ENCODE results near the gene DESI2. TPM values are rescaled to one million over a fixed set of nuclear protein-coding genes. Genes with fewer than 3 reads are reported as not detected.

Gene DESI2
- total and polyA plus RNA-seq, 8 donors, result 3.5 to 74.7 (median 19.0) TPM

- Histone ChIP-seq H3K27ac (peak overlapping the region; percentile 94 to 99 (median 97)), H3K4me1 (peaks cover 41 to 64% (median 58%) of the 10 kb centered on the region in 4 donors), H3K27me3 (no peaks in the 10 kb centered on the region), H3K36me3 (peaks cover 0 to 5% (median 0%) of the 10 kb centered on the region in 4 donors), H3K4me3 (peak overlapping the region; percentile 65 to 80 (median 74)), H3K9me3 (no peaks in the 10 kb centered on the region)
- intact Hi-C loops (cut with DNase I; ENCODE audit: low total_unique reads), result no loop called here
- DNase-seq, result peak in 1 of 2 donors; percentile 44
- 7 to 9% (median 8%) methylated on average over 8 of the region's 8 CpGs for WGBS, 5 donors
- no peak for TF ChIP-seq POLR2A (IDR thresholded peaks at IDR 0.05)
- no peak for TF ChIP-seq POLR2AphosphoS5 (IDR thresholded peaks at IDR 0.05)
- no peak for TF ChIP-seq EP300 (IDR thresholded peaks at IDR 0.05)
- TF ChIP-seq CTCF (IDR thresholded peaks at IDR 0.05), result no peak
These were observed 1.4 kb downstream of the DESI2 start for GRCh38 chr1:244654108-244655038.

GRCh38 chr1:244655186-244655585 lies 2.3 kb downstream of the DESI2 start:
- no peaks in the 10 kb centered on the region for H3K9me3 ChIP-seq
- no peaks in the 10 kb centered on the region for H3K27me3 ChIP-seq
- H3K4me1 ChIP-seq, result peaks cover 45 to 72% (median 65%) of the 10 kb centered on the region in 4 donors
- 88 to 97% (median 91%) methylated on average over 1 of the region's 1 CpG for WGBS, 5 donors
- peak overlapping the region in 2 of 4 donors; percentile 65 to 80 for H3K4me3 ChIP-seq
- intact Hi-C loops (cut with DNase I; ENCODE audit: low total_unique reads), result no loop called here
- TF ChIP-seq POLR2A (IDR thresholded peaks at IDR 0.05) (no peak), POLR2AphosphoS5 (IDR thresholded peaks at IDR 0.05) (no peak), EP300 (IDR thresholded peaks at IDR 0.05) (no peak), CTCF (IDR thresholded peaks at IDR 0.05) (no peak)
- peaks cover 0 to 5% (median 0%) of the 10 kb centered on the region in 4 donors for H3K36me3 ChIP-seq
- H3K27ac ChIP-seq, result peak overlapping the region in 2 of 5 donors; percentile 97
- no peak for DNase-seq

- Histone ChIP-seq H3K4me1 (peaks cover 44 to 72% (median 61%) of the 10 kb centered on the region in 4 donors), H3K27me3 (no peaks in the 10 kb centered on the region), H3K36me3 (peaks cover 0 to 5% (median 2%) of the 10 kb centered on the region in 4 donors), H3K9me3 (no peaks in the 10 kb centered on the region), H3K27ac (peak overlapping the region; percentile 23 to 97 (median 60)), H3K4me3 (no peak overlapping the region)
- 61 to 81% (median 80%) methylated on average over 3 of the region's 3 CpGs for WGBS, 5 donors
- DNase-seq, result no peak
- TF ChIP-seq POLR2A (IDR thresholded peaks at IDR 0.05) (no peak), CTCF (IDR thresholded peaks at IDR 0.05) (no peak), EP300 (IDR thresholded peaks at IDR 0.05) (no peak), POLR2AphosphoS5 (IDR thresholded peaks at IDR 0.05) (no peak)
- intact Hi-C loops (cut with DNase I; ENCODE audit: low total_unique reads), result no loop called here
These were observed 4.5 kb downstream of the DESI2 start for GRCh38 chr1:244657421-244657820.

GRCh38 chr1:244659694-244660093 lies 6.8 kb downstream of the DESI2 start:
- no peak for DNase-seq
- no peak overlapping the region for H3K4me3 ChIP-seq
- peaks cover 42 to 81% (median 64%) of the 10 kb centered on the region in 4 donors for H3K4me1 ChIP-seq
- no peaks in the 10 kb centered on the region for H3K27me3 ChIP-seq
- WGBS, 5 donors, result 43 to 61% (median 51%) methylated on average over 3 of the region's 3 CpGs
- no peaks in the 10 kb centered on the region for H3K9me3 ChIP-seq
- peaks cover 0 to 5% (median 2%) of the 10 kb centered on the region in 4 donors for H3K36me3 ChIP-seq
- no peak for TF ChIP-seq CTCF (IDR thresholded peaks at IDR 0.05)
- TF ChIP-seq POLR2A (IDR thresholded peaks at IDR 0.05), result no peak
- TF ChIP-seq EP300 (IDR thresholded peaks at IDR 0.05), result no peak
- TF ChIP-seq POLR2AphosphoS5 (IDR thresholded peaks at IDR 0.05), result no peak
- H3K27ac ChIP-seq, result peak overlapping the region in 2 of 5 donors; percentile 5 to 31
- intact Hi-C loops (cut with DNase I; ENCODE audit: low total_unique reads), result no loop called here

All from stomach (tissue), 9 donors.